Measurements from ENCODE around the gene ATP5F1E. TPM values are rescaled to one million over a fixed set of nuclear protein-coding genes. Genes with fewer than 3 reads are reported as not detected.

ATP5F1E gene
- total RNA-seq, 1 experiment from 2014 or later = 181 TPM

- no TSS peak for BruUV-seq (replicated peaks)
Measured at GRCh38 chr20:59006167-59006863, 25.8 kb downstream of the ATP5F1E start.

GRCh38 chr20:59005523-59006166 lies 26.5 kb downstream of the ATP5F1E start:
- Mint-ChIP-seq H3K36me3 (ENCODE audit: insufficient read depth, unreplicated experiment) (peaks cover 33% of the 10 kb centered on the region), H3K27me3 (ENCODE audit: insufficient read depth, unreplicated experiment) (no peaks in the 10 kb centered on the region), H3K9me3 (ENCODE audit: unreplicated experiment) (no peaks in the 10 kb centered on the region), H3K4me1 (ENCODE audit: low read depth, unreplicated experiment) (peaks cover 8% of the 10 kb centered on the region), H3K27ac (ENCODE audit: unreplicated experiment) (peak overlapping the region; percentile 56), H3K4me3 (ENCODE audit: unreplicated experiment) (peak overlapping the region; percentile 74)
- CTCF ChIA-PET = no interaction called here
- POLR2A ChIA-PET = no interaction called here
- Histone ChIP-seq H3K36me3 (ENCODE audit: control insufficient read depth, insufficient read depth, low read length) (peaks cover 13% of the 10 kb centered on the region), H3K4me3 (ENCODE audit: low read depth, low read length) (peak overlapping the region; percentile 86), H3K27me3 (replicated peaks; ENCODE audit: control insufficient read depth, insufficient read depth, low read length) (no peaks in the 10 kb centered on the region), H3K9me3 (no peaks in the 10 kb centered on the region), H3K4me1 (peaks cover 24% of the 10 kb centered on the region)
- TF ChIP-seq CTCF (IDR thresholded peaks at IDR 0.05; ENCODE audit: insufficient read depth in 1 of 2, low read depth in 1 of 2, low read length in 1 of 2, severe bottlenecking in 1 of 2, unreplicated experiment in 1 of 2) = no peak
- BruUV-seq (replicated peaks) = TSS peak; percentile 29
- peak in 1 of 2 experiments; percentile 37 for DNase-seq
- intact Hi-C loops (cut with micrococcal nuclease; ENCODE audit: unreplicated experiment) = no loop called here

More at GRCh38 chr20:59006167-59006863, 25.8 kb downstream of the ATP5F1E start:
- Histone ChIP-seq H3K36me3 (ENCODE audit: control insufficient read depth, insufficient read depth, low read length) (peaks cover 13% of the 10 kb centered on the region), H3K4me3 (ENCODE audit: low read depth, low read length) (peak overlapping the region; percentile 86), H3K9me3 (no peaks in the 10 kb centered on the region), H3K27me3 (replicated peaks; ENCODE audit: control insufficient read depth, insufficient read depth, low read length) (no peaks in the 10 kb centered on the region), H3K4me1 (peaks cover 24% of the 10 kb centered on the region)
- CTCF ChIA-PET = no interaction called here
- Mint-ChIP-seq H3K27ac (ENCODE audit: unreplicated experiment) (peak overlapping the region; percentile 56), H3K4me1 (ENCODE audit: low read depth, unreplicated experiment) (peaks cover 8% of the 10 kb centered on the region), H3K4me3 (ENCODE audit: unreplicated experiment) (peak overlapping the region; percentile 74), H3K36me3 (ENCODE audit: insufficient read depth, unreplicated experiment) (peaks cover 27% of the 10 kb centered on the region), H3K27me3 (ENCODE audit: insufficient read depth, unreplicated experiment) (no peaks in the 10 kb centered on the region), H3K9me3 (ENCODE audit: unreplicated experiment) (no peaks in the 10 kb centered on the region)
- intact Hi-C loops (cut with micrococcal nuclease; ENCODE audit: unreplicated experiment) = no loop called here
- no peak for TF ChIP-seq CTCF (IDR thresholded peaks at IDR 0.05; ENCODE audit: insufficient read depth in 1 of 2, low read depth in 1 of 2, low read length in 1 of 2, severe bottlenecking in 1 of 2, unreplicated experiment in 1 of 2)
- no peak for DNase-seq
- POLR2A ChIA-PET = no interaction called here

- H3K4me3 ChIP-seq (ENCODE audit: low read depth, low read length) = no peak overlapping the region
- POLR2A ChIA-PET = no interaction called here
- H3K4me1 Mint-ChIP-seq (ENCODE audit: low read depth, unreplicated experiment) = peaks cover 8% of the 10 kb centered on the region
- no peaks in the 10 kb centered on the region for H3K9me3 ChIP-seq
- DNase-seq = peak in 1 of 2 experiments; percentile 41
- no TSS peak for BruUV-seq (replicated peaks)
- no peak overlapping the region for H3K27ac Mint-ChIP-seq (ENCODE audit: unreplicated experiment)
- H3K36me3 ChIP-seq (ENCODE audit: control insufficient read depth, insufficient read depth, low read length) = peaks cover 14% of the 10 kb centered on the region
- peak overlapping the region; percentile 74 for H3K4me3 Mint-ChIP-seq (ENCODE audit: unreplicated experiment)
- no peaks in the 10 kb centered on the region for H3K9me3 Mint-ChIP-seq (ENCODE audit: unreplicated experiment)
- H3K27me3 ChIP-seq (replicated peaks; ENCODE audit: control insufficient read depth, insufficient read depth, low read length) = no peaks in the 10 kb centered on the region
- CTCF ChIA-PET = no interaction called here
- intact Hi-C loops (cut with micrococcal nuclease; ENCODE audit: unreplicated experiment) = no loop called here
- H3K4me1 ChIP-seq = peaks cover 24% of the 10 kb centered on the region
- peaks cover 40% of the 10 kb centered on the region for H3K36me3 Mint-ChIP-seq (ENCODE audit: insufficient read depth, unreplicated experiment)
- H3K27me3 Mint-ChIP-seq (ENCODE audit: insufficient read depth, unreplicated experiment) = no peaks in the 10 kb centered on the region
- TF ChIP-seq CTCF (IDR thresholded peaks at IDR 0.05; ENCODE audit: insufficient read depth in 1 of 2, low read depth in 1 of 2, low read length in 1 of 2, severe bottlenecking in 1 of 2, unreplicated experiment in 1 of 2) = no peak
Measured at GRCh38 chr20:59004763-59005522, 27.2 kb downstream of the ATP5F1E start.

Data from Caco-2 (cell line).